ENCODE results near the gene GRPEL1.

The GRPEL1 gene

DNA sequence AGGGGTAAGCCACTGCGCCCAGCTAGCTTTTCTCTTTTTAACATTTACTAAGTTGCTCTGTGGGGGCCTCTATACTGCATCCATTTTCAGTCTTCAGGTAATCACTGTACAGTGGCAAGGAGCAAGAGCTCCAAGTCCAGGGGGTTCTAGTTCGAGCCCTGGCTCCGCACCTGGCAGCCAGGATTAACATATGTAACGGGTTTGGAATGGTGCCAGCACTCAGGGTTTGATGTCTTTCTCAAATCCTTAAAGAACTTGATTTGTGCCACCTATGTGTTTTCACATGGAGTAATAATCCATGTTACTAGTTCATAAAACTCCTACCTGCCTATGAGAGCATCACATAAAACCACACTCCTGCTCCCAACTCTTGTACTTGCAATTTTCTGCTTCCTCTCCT lies 4.5 kb downstream of the GRPEL1 start:
- no peak for DNase-seq (ENCODE audit: low spot score)

DNA sequence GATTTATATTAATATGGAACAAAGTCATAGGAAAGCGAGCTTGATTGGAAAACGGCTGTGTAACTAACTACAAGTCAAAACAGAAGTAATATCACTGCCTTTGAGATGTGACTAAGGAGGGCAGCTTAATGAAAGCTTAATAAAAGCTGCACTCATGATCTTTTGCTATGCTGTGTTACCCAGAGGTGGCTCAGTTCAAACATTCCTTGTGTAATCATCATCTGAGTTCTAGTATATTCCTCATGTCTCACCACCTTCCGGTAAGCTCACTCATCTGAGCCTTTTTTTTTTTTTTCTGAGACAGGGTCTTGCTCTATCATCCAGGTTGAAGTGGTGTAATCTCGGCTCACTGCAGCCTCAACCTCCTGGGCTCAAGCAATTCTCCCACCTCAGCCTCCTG lies 5.0 kb downstream of the GRPEL1 start:
- no peak for DNase-seq (ENCODE audit: low spot score)

DNA sequence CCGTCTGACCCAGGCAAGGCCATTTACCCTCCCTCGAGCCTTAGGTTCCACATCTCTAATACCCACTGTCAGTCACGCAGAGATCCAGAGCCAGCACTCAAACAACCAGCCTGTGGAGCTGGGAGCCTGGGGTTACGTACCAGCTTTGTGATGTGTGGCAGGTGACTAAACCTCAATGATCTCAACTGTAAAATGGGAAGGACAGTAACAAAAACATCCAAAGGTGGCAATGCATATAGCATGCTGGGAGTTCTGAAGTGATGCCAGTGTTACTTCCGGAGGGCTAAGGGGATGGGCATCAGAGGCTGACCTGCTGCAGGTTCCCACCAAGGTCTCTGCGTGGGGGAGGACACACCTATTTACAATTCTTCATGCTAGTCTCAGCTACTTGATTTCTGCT lies 6.0 kb downstream of the GRPEL1 start:
- no peak for DNase-seq (ENCODE audit: low spot score)

DNA sequence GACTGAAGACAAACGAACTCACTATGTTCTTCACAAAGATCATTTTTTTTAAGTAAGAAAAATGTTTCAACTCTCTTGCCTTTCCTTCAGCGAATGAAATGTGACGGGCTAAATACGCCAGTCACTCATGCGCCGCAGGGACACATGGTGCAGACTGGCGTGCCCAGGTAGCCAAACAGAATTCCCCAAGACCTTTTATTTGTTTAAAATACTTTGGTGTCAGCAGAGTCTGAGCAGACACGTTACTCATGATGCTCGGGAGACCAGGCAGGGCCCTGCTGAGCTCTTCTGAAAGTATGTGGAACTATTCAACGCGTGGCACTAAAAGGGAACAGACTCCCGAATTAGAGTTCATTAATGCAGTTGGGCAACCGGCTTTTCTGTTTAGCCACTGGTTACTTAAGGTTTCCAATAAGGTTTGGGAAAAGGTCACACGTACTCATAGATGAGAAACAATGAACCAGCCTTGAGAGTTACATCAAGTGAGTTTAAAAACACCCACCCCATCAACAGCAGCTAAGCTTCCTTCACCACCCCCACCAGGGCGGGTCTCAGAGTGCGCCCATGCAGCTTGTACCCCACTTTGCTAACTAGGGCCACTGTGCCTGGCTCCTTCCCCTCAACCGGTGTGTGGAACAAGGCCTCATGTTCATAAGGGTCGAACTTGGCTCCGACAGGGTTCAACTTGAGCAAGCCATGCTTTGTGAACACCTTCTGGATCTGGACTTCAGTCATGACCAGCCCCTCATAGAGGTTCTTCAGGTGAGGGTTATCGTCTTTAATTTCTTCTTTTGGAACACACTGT lies 7.3 kb downstream of the GRPEL1 start:
- no peak for DNase-seq (ENCODE audit: low spot score)

DNA sequence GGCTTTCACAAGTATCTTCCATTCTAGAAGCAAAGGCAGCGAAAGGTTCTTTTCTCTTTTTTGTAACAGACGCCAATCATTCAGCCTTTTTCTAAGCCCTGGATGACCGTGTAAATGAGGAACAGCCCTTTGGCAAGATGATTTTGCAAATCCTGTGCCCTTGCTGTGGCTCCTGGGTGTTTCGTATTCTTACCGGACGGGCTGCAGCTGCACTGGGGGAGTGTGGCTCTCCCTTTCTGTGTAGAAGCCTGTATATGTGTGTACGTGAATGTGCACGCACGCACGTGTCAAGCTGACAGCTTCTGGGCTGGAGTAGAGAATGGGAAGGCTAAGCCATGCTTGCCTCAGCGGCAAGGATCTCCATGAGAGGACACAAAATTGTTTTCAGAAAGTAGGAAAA lies 8.2 kb downstream of the GRPEL1 start:
- DNase-seq (ENCODE audit: low spot score): no peak

DNA sequence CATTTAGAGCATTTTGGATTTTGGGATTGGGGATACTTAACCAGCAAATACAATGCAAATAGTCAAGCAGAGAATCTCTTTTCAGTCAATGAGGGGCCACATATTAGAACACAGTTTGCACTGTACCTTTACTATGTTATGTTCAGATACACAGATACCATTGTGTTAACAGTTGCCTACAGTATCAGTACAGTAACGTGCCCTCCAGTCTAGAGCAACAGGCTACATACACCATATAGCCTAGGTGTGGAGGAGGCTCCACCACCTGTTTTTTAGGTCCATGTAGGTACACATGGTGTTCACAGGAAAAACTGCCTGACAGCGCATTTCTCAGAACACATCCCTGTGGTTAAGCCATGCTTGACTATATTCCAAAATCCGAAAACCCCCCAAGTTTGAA lies 9.1 kb downstream of the GRPEL1 start:
- no peak for DNase-seq (ENCODE audit: low spot score)

DNA sequence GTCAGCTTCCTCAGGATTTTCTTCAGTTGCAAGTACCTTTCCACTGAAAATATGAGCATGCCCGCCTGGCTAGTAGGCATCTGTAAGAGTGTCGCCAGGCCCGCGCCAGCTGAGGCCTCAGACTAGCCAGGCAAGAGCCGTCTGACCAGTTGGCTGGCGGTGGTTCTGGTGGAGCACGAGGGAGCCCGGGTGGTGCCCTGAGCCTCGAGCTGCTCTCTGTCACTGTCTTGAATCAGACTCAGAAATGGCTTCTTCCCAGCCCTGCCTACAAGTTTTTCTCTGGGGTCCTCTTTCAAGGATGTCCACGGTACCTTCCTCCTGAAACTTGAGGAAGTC lies 11.9 kb downstream of the GRPEL1 start:
- DNase-seq (ENCODE audit: low spot score): no peak

DNA sequence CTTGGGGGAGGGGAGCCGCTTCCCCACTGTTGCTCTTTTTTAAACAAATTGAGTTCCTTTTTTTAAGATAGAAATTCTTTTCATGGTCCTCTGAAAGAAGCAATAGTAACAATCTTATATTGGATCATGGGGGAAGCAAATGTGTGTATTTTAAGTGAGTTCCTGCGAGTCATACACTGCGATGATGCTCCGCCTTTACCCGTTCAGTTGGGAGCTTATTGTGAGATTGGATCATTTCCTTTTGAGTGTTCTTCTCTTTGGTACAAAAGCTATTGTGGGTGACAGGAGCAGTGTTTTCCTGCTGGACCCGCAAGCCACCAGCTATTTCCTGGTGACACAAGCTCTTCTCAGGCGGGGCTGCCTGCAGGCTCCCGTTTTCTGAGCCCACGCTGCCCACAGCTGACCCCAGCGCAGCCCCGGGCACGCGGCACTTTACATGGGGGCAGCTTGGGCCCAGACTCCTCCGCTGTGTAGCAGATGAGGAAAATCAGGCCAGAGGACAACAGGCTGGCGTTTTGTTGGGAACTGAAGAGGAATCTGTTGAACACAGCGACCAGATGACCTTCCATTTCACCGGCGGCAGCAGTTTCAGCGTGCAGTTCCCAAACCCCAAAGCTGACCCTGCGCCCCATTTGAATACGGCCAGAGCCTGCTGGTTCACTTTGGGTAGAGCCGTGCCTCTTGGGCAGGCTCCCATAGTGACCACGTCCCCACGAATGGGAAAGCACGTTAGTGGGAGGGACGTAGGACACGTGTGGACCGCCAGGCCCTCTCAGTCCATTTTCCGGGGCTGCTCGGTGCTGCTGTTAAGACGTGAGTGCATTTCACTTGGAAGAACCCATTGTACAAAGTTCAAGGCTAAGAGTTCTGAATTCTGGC lies 12.5 kb downstream of the GRPEL1 start:
- DNase-seq (ENCODE audit: low spot score): no peak

DNA sequence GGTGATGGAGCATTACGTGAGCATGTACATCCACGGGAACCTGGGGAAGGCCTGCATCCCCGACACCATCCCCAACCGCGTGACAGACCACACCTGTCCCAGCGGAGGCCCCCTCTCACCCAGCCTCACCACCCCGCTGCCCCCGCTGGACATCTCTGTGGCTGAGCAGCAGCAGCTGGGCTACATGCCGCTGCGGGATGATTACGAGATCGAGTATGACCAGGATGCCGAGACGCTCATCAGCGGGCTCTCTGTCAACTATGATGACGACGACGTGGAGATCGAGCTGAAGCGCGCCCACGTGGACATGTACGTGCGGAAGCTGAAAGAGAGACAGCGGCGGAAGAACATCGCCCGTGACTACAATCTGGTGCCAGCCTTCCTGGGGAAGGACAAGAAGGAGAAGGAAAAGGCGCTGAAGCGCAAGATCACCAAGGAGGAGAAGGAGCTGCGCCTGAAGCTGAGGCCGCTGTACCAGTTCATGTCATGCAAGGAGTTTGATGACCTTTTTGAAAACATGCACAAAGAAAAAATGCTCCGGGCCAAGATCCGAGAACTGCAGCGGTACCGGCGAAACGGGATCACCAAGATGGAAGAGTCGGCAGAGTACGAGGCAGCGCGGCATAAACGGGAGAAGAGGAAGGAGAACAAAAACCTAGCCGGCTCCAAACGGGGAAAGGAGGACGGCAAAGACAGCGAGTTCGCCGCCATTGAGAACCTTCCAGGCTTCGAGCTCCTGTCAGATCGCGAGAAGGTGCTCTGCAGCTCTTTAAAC lies 13.6 kb downstream of the GRPEL1 start:
- no peak for DNase-seq (ENCODE audit: low spot score)

DNA sequence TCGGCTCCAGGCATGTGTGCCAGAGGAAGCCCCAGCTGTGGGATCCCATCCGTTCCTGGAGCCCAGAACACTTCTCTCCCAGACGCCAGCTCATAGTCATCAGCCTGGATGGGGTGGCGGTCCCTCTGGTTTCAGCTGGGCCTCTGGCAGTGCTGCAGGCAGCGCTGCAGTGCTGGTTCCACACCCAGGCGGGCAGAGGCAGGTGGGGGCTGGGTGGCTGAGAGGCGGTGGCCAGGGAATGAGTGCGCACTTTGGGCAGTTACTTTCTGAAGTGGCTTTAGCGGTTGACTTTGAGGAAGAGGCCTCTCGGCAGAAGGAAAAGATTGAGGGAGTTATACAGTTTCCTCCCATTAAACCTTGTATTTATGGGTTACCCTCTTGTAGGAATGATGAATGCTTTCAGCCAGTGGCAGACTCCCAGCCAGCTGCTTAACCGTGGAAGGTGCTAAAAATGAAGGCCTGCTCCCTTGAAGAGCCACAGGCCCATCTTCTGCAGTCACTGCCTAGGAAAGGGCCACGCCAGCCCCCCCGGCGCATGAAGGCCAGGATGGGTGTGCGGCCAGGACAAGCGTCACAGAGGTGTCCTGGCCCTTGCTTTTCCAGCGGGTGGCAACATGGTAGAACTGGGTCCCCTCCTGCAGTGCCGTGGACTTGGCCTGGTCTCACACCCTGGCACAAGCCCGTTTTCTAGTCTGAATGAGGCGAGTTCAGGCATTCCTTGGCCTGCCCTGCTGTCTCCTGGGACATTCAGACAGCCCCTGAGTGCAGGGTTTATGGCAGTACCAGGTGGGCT lies 14.7 kb downstream of the GRPEL1 start:
- no peak for DNase-seq (ENCODE audit: low spot score)

DNA sequence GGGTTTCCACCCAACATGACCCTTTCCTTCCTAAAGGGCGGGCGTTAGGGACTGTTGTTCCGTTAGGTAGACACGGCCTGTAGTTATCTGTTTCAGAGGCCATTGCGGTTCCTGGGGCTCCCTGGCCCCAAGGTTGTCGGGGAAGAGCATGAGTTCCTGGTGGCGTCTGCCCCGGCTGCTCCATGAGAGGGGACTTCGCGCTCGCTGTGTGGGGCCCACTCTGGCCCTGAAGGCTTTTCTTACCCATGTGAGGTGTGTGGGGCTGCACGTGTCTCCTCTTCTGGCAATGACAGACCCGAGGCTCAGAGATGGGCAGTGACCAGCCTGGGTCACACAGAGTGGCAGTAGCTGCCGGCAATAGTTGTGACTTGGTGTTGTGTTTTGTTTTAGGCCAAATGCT lies 15.6 kb downstream of the GRPEL1 start:
- DNase-seq (ENCODE audit: low spot score): no peak

DNA sequence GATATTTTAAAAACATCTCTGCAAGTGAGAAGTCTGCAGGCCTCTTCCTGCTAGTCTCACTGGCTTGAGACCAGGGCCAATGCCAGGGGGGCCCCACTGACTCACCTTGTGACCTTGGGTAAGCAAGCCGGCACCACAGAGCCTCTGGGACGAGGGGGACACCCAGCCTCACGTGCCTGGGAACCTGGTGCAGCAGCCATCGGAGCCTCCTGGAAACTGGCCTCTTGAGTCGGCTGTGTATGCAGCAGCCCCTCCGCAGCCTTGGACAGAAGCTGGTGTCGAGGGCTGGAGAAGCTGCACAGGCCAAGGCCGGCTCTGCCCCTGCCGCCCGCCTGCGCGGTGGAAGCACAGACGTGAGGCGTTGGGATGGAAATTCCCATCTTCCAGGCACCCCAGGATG lies 16.0 kb downstream of the GRPEL1 start:
- DNase-seq (ENCODE audit: low spot score): no peak

DNA sequence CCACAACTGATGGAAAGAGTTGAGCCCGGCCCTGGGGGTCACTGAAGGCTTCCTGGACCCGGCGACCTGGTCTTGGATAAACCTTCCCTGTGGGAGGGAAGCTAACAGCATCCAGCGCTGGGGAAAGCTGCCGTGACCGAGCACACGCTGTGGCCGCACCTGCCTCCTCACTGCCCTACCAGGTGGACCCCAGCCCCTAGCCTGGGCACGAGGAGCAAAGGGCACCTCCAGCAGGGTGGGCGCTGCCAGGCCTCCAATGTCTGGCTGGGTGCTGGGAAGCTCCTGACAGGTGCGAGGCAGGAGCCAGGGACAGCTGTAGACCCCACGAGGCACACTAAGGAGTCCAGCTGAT lies 16.7 kb downstream of the GRPEL1 start:
- DNase-seq (ENCODE audit: low spot score): no peak

DNA sequence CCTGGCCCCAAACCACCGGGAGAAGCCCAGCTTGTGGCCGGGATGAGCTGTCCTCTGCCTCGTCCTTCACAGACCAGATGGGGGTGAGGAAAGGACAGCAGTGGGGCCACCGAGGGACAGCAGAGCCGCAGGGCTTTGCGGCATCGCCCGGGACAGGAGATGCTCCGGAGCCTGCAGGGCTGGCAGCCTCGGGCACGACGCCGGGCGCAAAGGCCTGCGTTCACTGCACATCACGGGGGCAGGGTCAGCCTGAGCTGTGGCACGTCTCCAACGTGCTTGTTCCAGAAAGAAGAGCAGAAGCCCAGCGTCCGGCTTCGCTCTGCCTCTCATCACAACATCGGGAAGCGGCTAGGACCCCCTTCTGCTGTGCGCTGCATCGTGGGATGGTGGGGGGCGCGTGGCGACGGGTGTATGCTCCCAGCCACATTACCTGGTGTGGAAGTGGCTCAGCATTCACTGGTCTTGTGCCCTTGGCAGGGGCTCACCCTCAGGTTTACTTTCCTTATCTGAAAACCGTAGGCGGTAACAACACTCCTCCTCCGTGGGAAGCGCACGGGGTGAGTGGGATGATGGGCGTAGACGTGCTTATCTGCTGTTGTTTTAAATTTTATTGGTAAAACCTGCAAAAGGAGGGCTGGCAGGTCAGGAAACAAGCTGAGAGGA lies 17.3 kb downstream of the GRPEL1 start:
- DNase-seq (ENCODE audit: low spot score): no peak

DNA sequence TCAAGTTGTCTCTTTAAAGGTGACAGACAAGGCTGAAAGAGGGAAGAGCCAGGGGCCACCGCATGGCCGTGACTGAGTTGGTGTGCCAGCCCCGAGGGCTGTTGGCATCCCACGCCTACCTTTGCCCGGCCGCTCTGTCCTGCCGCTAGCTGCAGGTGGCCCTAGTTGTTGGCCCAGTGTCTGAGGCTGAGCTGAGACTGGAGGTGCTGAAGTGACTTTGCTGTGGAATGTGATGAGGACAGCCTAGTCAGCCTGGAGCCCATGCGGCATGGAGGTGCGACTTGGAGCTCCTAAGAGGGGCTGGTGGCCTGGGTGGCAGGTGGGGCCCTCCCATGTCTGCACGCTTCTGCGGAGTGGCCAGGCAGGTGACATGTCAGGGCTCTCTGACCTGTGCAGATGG lies 18.1 kb downstream of the GRPEL1 start:
- DNase-seq (ENCODE audit: low spot score): no peak

DNA sequence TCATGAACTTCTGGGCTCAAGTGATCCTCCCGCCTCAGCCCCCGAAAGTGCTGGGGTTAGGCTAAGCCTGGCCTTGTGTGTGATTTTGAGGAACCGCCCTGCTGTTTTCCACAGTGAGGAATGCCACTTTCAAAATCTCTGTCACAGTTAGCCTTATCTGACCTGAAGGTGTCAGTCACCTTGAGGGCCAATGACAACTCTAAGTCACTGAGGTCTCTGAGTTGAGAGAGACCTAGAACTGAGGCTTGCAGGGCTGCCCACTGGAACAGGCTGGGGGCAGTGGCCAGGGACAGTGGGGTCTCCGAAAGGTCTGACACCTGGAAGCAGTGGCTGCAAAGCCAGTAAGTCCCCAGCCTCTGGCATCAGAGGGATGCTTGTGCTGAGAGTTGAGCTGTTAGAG lies 18.6 kb downstream of the GRPEL1 start:
- no peak for DNase-seq (ENCODE audit: low spot score)

DNA sequence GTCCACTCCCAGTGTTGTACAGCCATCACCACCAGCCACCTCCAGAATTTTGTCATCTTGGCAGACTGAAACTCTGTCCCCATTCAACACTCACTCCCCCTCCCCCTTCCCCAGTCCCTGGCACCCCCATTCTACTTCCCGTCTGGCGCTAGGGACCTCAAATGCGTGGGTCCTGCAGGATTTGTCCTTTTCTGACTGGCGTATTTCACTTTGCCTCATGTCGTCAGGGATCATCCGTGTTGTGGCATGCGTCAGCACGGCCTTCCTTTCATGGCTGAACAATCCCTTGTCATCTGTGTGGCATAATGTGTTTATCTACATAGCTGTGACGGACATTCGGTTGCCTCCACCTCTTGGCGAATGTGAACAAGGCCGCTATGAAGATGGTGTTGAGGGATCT lies 19.2 kb downstream of the GRPEL1 start:
- no peak for DNase-seq (ENCODE audit: low spot score)

DNA sequence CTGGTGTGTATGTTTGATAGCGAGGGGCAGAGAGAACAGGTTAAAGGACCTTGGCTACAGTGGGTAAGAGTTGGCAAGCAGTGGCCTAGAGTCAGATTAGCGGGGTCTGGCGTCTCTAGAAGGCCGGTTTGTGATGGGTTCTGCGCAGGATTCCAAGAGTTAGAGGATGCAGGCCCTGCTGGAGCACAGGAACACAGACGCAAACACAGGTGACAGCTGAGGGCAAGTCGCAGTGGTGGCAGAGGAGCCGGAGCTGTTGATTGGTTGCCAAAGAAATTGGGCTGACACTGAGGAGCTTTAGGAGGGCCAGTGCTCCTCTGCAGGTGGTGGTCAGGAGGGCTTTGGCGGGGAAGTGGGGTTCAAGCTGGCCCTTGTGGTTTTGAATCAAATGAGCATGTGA lies 20.9 kb downstream of the GRPEL1 start:
- DNase-seq (ENCODE audit: low spot score): no peak

DNA sequence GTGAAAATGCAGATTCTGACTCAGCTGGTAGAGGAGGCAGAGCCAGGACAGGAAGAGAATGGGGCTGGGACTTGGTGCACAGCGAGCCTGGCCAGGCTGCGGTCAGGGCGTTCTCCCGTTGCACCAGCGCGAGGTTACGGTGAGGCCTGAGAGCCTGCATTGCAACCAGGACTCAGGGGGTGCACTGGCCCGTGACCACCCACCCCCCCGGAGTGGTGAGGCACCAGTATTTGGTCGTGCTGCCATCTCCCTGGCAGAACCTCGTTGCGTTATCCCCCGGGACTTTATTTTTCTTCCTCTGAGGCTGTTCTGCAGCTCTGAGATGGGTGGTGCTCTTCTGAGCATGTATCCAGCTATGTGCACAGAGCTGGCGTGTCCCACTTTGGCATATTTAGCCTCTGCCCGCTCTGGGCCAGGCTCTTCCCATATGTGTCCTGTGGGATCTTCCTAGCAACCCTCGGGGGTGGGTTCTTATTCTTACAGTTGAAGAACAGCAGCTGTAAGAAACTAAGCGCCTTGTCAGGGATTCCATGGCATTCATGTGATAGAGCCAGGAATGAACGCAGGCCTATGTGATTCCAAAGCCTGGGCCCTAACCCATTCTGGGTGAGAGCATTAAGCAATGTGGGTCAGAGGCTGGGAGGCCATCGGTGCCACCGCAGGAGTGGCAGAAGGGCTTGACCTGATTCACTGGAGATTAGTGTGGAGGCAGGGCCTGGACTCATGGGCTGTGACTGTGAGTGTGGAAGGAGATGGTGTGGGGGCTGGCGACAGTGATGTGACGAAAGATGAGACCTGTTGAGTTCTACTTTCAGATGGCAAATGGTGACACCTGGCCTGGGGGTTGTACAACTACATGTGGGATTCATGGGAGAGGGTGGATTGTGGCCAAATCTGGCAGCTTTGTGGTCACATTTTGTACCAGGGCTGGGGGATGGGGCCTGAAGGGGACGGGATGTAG lies 21.6 kb downstream of the GRPEL1 start:
- DNase-seq (ENCODE audit: low spot score): peak; percentile 33

DNA sequence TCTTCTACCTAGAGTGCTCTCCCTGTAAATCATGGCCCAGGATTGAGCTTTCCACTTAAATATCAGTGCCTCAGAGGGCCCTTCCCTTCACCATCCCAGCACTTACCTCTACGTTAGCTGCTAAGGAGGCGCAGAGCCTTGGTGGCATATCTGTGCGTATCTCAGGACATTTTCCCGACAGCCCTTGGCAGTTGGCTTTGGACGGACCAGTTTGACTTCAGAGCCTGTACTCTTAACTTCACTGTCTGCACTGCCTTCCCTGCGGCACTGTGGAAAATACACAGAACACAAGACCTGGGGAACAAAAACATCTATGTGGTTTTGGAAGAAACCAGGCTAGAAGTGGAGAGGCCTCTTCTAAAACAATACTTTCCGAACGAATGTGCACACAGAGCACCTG lies 22.3 kb downstream of the GRPEL1 start:
- DNase-seq (ENCODE audit: low spot score): no peak

All from germinal center (tissue), 1 donor.